GM19035 (cell line): ENCODE measurements around the gene KEAP1.
"Not testable (repeated sequence)": the region's sequence is repeated elsewhere in the genome, so short reads cannot be mapped to it uniquely, and the experiment has no call there.

Experiments used
- ATAC-seq: cut with Tn5 transposase; IDR thresholded peaks from one replicate; pipeline ENCODE4 v1.9.1; 2021; ENCODE audit not compliant: unreplicated experiment

Gene KEAP1

DNA sequence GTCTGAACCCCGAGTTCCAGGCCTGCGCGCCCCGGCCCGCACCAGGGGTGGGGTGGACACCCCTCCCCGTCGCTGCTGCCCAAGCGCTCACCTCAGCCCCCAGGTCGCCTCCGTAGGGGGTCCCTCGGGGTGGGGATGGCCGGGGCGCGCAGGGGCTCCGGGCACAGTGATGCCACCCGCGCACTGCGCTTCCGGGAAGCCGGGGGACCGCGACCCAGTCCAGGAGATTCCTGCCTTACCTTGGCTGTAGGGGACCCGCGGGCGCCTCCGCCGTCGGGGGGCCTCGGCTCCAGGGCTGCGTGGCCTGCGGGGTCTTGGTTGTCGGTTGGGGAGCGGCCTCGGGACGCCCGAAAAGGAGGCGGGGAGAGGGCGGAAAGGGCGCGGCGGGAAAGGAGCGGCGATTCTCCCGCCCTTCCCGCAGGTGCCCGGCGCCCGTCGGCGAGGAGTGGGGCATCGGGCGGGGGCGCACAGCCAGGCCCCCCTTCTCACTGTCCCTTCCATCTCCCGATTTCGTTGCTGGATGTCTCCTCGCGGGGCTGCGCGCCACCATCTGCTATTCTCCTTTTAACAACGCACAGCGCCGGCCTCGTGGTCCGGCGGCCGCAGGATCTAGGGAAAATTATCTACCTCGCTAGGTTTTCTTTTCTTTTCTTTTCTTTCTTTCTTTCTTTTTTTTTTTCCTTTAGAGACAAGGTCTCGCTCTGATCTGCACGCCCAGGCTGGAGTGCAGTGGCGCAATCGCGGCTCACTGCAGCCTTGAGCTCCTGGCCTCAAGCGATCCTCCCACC lies at the start of gene KEAP1:
Gene KEAP1 (minus strand): TSS at position 355 of the 788 bp plus-strand sequence. CDS start 3,323 bp downstream, outside the sequence.
- peak; percentile 13 for ATAC-seq

GRCh38 chr19:10552510-10553053 lies 49.4 kb upstream of the KEAP1 start:
- no peak for ATAC-seq

- ATAC-seq = no peak
These were observed 48.6 kb upstream of the KEAP1 start for GRCh38 chr19:10551698-10552301.

GRCh38 chr19:10551006-10551405 lies 47.9 kb upstream of the KEAP1 start:
- ATAC-seq = not testable (repeated sequence)

DNA sequence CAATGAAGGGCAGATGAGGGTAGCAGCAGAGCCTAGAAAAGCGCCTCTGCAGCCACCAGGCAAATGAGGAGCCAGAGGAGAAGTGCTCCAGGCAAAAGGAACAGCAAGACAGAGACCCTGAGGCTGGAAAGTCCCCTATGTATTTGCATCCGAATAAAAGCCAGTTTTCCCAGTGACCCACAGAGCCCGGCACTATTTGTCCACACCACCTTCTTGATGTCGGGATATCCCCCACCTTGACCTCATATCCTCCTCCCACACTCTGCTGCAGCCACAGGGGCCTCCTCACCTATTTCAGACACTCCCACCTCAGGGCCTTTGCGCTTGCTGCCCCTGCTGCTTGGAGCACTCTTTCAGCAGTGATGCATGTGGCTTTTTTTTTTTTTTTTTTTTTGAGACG lies 47.2 kb upstream of the KEAP1 start:
- no peak for ATAC-seq

DNA sequence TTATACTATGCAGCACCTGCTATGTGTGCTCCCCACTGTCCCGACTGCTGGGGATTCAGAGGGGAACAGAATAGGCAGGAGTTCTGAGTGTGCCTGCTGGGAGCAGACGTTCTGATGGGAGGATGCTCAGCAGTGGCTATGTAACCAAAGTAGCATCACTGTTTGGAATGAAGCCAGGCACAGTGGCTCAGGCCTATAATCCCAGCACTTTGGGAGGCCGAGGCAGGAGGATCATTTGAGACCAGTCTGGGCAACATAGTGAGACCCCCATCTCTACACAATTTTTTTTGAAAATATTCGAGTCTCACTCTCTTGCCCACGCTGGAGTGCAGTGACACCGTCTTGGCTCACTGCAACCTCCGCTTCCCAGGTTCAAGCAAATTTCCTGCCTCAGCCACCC lies 46.6 kb upstream of the KEAP1 start:
- ATAC-seq = no peak

DNA sequence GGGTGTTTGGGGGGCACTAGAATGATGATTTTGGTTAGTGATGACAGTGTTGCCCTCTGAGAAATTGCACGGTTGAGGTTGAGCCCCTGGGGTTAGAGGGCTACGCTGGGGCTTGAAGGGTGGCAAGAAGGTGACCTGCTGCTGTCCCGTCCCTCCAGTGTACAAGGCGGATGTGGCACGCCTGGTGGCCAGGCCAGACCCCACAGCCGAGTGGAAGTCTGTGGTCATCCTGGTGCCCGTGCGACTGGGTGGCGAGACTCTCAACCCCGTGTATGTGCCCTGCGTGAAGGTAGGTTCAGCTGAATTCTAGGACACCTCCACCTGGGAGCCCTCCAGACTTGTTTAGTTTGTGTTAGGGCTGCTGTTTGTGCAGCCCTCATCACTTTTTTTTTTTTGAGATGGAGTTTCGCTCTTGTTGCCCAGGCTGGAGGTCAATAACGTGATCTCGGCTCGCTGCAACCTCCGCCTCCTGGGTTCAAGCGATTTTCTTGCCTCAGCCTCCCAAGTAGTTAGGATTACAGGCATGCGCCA lies 45.7 kb upstream of the KEAP1 start:
- no peak for ATAC-seq

GRCh38 chr19:10546817-10547216 lies 43.7 kb upstream of the KEAP1 start:
- no peak for ATAC-seq

DNA sequence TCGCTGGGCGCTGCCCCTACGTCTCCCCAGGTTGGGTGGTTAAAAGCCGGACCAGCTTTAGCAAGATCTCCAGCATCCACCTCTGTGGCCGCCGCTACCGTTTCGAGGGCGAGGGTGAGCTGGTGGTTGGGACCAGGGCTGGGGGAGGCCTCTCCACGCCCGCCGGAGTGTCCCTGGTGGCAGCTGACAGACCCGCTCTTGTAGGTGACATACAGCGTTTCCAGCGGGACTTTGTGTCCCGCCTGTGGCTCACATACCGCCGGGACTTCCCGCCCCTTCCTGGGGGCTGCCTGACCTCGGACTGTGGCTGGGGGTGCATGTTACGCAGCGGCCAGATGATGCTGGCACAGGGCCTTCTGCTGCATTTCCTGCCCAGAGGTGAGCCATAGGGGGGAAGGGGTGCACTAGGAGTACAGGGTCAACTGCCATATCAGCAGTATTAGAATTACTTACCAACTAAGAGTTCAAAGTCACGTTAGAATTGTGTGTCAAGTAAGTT lies 41.6 kb upstream of the KEAP1 start:
- no peak for ATAC-seq

DNA sequence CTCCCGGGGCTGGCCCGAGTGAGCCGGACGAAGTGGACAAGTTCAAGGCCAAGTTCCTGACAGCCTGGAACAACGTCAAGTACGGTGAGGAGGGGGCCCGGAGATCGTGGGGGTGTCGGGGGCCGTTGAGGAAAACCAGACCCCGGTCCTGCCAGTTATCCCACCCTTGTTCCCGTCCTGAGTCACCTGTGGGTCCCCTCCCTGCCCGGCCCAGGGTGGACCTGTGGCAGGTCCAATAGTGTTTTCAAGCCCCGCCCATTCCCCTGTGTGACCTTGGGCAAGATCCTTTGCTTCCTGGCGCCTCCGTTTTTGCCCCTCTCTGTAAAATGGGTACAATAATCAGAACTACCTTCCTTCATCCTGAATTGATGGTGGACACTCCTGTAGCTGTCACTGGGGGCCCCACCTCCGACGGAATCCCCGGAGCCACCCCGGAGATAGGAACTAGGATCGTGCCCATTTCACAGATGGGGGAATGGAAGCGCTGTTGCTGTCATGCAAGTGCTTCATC lies 41.1 kb upstream of the KEAP1 start:
- peak; percentile 24 for ATAC-seq

DNA sequence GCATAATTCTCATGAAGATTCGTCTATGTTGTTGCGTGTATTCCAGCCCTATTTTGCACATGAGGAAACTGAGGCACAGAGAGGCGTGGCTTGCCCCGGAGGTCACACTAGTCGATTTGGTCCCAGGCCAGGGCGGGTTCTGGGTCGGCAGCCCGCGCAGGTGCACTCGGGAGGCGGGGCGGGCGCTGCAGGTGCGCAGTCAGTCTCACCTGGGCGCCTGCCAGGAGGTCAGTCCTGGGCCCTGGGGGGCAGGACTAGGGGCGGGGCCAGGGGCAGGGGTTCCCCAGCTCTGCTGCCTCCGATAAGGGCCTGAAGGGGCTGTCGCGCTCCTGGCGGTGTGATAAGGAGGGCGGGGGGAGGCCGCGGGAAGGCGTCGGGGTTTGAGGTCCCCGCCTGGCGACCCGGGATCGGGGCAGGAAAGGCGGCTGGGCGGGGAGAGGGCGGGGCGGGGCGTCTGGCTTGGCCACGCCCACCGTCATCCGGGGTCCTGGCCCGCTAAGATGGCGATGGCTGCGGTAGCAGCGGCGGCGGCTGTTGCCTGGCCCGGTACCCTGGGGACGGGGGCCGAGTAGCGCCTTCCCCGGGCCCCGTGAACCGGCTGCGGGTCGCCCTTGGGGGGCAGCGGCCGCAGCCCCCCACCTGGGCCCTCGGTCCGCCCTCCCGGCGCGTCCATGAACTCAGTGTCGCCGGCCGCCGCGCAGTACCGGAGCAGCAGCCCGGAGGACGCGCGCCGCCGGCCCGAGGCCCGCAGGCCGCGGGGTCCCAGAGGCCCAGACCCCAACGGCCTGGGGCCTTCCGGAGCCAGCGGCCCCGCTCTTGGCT lies 40.5 kb upstream of the KEAP1 start, which contains the start of gene ATG4D:
Gene ATG4D (plus strand): TSS at position 485 of the 822 bp plus-strand sequence. CDS start 187 bp downstream, at position 672.
- ATAC-seq = peak; percentile 72

- ATAC-seq = no peak
These were observed 39.9 kb upstream of the KEAP1 start for GRCh38 chr19:10543059-10543419.

- not testable (repeated sequence) for ATAC-seq
These were observed 35.9 kb upstream of the KEAP1 start for GRCh38 chr19:10539016-10539415.

DNA sequence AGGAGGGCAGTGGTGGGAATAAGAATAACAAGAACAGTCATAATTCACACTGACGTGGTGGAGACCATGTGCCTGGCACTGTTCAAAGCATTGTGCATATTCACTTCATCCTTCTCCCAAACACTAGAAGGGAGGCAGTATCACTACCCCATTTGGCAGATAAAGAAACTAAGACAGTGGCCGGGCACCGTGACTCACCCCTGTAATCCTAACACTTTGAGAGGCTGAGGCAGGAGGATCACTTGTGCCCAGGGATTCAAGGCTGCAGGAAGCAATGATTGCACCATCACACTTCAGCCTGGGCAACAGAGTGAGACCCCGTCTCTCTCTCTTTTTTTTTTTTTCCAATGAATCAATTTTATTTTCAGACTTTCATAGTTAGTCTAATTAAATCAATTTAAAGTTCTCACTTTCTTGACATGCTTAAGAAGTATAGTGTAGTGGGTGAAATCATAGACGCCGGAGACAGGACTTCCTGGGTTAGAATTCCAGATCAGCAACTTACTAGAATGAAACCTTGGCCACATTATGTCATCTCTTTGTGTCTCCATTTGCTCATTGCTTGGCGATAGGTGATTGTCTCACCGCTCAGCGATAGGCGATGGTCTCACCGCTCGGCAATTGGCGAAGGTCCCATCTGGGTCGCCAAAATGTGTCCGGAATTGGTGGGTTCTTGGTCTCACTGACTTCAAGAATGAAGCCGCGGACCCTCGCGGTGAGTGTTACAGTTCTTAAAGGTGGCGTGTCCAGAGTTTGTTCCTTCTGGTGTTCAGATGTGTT lies 35.2 kb upstream of the KEAP1 start:
- no peak for ATAC-seq

- ATAC-seq = no peak
These were observed 34.5 kb upstream of the KEAP1 start for GRCh38 chr19:10537668-10538067.

GRCh38 chr19:10535613-10536012 lies 32.5 kb upstream of the KEAP1 start:
- no peak for ATAC-seq

DNA sequence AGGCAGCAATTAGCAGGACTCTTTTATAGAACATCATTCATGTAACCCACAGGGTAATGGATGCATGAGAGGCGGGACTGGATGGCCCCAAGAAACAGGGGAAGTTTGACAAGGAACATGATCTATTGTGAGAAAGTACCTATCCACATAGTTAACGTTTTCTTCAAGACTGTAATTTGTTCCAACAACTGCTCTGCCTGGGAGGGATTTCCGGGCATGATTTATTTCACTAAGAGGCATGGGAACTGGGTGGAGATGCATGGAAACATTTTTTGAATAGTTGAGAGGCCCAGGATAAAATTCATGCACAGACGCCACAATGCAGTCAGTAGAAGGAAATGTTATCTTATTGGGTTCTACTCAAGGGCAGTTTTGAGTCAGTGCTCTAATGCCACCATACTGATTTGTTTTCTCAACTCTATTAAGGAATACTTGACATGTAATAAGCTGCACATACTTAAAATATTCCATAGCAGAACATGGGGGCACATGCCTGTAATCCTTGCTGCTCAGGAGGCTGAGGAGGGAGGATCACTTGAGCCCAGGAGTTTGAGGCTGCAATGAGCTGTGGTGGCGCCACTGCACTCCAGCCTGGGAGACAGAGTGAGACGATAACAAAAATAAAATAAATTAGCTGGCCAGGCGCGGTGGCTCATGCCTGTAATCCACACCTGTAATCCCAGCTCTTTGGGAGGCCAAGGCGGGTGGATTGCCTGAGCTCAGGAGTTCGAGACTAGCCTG lies 30.7 kb upstream of the KEAP1 start:
- no peak for ATAC-seq

- no peak for ATAC-seq
These were observed 29.3 kb upstream of the KEAP1 start for GRCh38 chr19:10532457-10532856.

DNA sequence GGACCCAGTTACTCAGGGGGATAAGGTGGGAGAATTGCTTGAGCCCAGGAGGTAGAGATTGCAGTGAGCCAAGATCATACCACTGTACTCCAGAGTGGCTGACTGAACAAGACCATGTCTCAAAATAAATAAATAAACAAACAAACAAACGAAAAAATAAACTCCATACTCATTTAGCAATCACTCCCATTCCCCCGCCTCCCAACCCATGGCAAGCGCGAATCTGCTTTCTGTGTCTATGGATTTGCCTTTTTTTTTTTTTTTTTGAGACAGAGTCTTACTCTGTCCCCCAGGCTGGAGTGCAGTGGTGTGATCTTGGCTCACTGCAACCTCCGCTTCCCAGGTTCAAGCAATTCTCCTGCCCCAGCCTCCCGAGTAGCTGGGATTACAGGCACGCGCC lies 23.7 kb upstream of the KEAP1 start:
- ATAC-seq = not testable (repeated sequence)
